ENCODE results near the gene PLPPR3. TPM values are rescaled to one million over a fixed set of nuclear protein-coding genes. Genes with fewer than 3 reads are reported as not detected.

The PLPPR3 gene
- under 0.01 TPM in 2 replicates for total RNA-seq

GRCh38 chr19:821825-822503 lies at the start of gene PLPPR3:
TSS of gene PLPPR3 (minus strand) at chr19:821955. CDS start at chr19:821559, 396 bp downstream.

GRCh38 chr19:858868-859843 lies 37.4 kb upstream of the PLPPR3 start, which contains the start of gene CFD:
TSS of gene CFD (plus strand) at chr19:859664. CDS start at chr19:859690, 26 bp downstream.

GRCh38 chr19:852136-853013 lies 30.6 kb upstream of the PLPPR3 start, which contains the start of gene ELANE:
TSS of gene ELANE (plus strand) at chr19:852303. CDS start at chr19:852329, 26 bp downstream.

GRCh38 chr19:840519-841206 lies 18.9 kb upstream of the PLPPR3 start, which contains the start of gene PRTN3:
TSS of gene PRTN3 (plus strand) at chr19:840999. CDS start at chr19:841009, 10 bp downstream.

GRCh38 chr19:827710-828321 lies 6.1 kb upstream of the PLPPR3 start, which contains the start of gene AZU1:
TSS of gene AZU1 (plus strand) at chr19:827837. CDS start at chr19:827847, 10 bp downstream.

DNA sequence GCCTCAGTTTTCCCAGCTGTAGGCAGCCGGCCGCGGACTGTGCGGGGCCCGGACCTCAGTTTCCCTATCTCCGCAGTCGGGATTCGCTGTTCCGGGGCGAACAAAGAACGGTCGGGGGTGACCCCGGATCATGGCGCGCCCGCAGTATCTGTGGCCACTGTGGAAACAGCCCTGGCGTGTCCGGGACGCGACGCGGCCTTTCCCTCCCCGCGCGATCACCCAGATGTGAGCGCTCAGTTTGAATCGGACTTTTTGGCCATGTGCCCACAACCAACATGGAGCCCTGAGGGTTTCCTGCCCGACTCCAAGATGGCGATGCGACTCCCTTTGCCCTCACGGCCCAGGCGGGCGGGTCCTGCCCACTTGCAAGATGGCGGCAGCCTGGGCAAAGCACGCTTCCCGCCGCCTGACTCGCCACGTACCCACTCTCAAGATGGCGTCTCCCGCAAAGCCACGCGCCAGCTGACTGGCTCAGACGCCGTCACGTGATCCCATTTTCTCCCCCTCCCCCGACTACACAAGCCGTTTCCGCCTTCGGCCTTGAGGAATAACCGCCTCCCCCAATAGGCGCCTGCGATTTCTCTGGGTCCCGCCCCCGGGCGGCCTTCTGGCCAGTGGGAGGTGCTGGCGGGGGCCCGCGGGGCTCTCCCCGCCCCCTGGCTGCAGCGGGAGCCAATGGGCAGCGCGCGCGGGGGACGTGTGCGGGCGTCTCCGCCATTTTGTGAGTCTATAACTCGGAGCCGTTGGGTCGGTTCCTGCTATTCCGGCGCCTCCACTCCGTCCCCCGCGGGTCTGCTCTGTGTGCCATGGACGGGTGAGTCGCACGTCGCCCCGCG lies 24.8 kb downstream of the PLPPR3 start, which contains the start of gene PTBP1:
PTBP1 (plus strand) TSS at position 761 of the 836 bp plus-strand sequence; CDS start at position 807, 46 bp downstream.

Other genes starting within 250 kb of the PLPPR3 start
- 212 and 215 TPM in 2 replicates for gene BSG, start 249.4 kb downstream of the PLPPR3 start, total RNA-seq
- 0.43 and 0.65 TPM in 2 replicates for gene HCN2, start 232.1 kb downstream of the PLPPR3 start, total RNA-seq
- 17.1 and 22.3 TPM in 2 replicates for gene POLRMT, start 188.4 kb downstream of the PLPPR3 start, total RNA-seq
- 0.09 and 0.11 TPM in 2 replicates for gene FGF22, start 182.1 kb downstream of the PLPPR3 start, total RNA-seq
- 14.2 and 25.0 TPM in 2 replicates for gene RNF126, start 158.7 kb downstream of the PLPPR3 start, total RNA-seq
- 3.4 and 5.9 TPM in 2 replicates for gene FSTL3, start 145.6 kb downstream of the PLPPR3 start, total RNA-seq
- not detected in 2 replicates for gene PRSS57, start 126.5 kb downstream of the PLPPR3 start, total RNA-seq
- 28.6 and 34.0 TPM in 2 replicates for gene PALM, start 113.0 kb downstream of the PLPPR3 start, total RNA-seq
- gene MISP, start 70.8 kb downstream of the PLPPR3 start, total RNA-seq = under 0.01 TPM in 1 of 2 replicates, not detected in the other
- 118 and 139 TPM in 2 replicates for gene PTBP1, start 24.5 kb downstream of the PLPPR3 start, total RNA-seq
- not detected in 2 replicates for gene AZU1, start 5.9 kb upstream of the PLPPR3 start, total RNA-seq
- not detected in 2 replicates for gene PRTN3, start 19.0 kb upstream of the PLPPR3 start, total RNA-seq
- not detected in 2 replicates for gene ELANE, start 30.3 kb upstream of the PLPPR3 start, total RNA-seq
- 0.52 and 0.54 TPM in 2 replicates for gene CFD, start 37.7 kb upstream of the PLPPR3 start, total RNA-seq
- 16.1 and 20.6 TPM in 2 replicates for gene MED16, start 71.2 kb upstream of the PLPPR3 start, total RNA-seq
- gene RNU6-9, start 71.5 kb upstream of the PLPPR3 start, total RNA-seq = not detected in 2 replicates
- gene R3HDM4, start 91.3 kb upstream of the PLPPR3 start, total RNA-seq = 37.0 and 37.5 TPM in 2 replicates
- not detected in 2 replicates for gene KISS1R, start 95.4 kb upstream of the PLPPR3 start, total RNA-seq
- gene ARID3A, start 104.1 kb upstream of the PLPPR3 start, total RNA-seq = 4.7 and 5.6 TPM in 2 replicates
- gene WDR18, start 162.4 kb upstream of the PLPPR3 start, total RNA-seq = 67.0 and 73.3 TPM in 2 replicates
- gene GRIN3B, start 178.5 kb upstream of the PLPPR3 start, total RNA-seq = 0.09 and 0.33 TPM in 2 replicates
- 36.9 and 38.3 TPM in 2 replicates for gene TMEM259, start 199.2 kb upstream of the PLPPR3 start, total RNA-seq
- not detected in 2 replicates for gene RNU6-2, start 199.6 kb upstream of the PLPPR3 start, total RNA-seq
- gene CNN2, start 204.7 kb upstream of the PLPPR3 start, total RNA-seq = 54.7 and 73.7 TPM in 2 replicates
- gene ABCA7, start 218.2 kb upstream of the PLPPR3 start, total RNA-seq = 2.4 and 3.6 TPM in 2 replicates
- gene ARHGAP45, start 245.2 kb upstream of the PLPPR3 start, total RNA-seq = 11.9 and 24.8 TPM in 2 replicates